SK-N-SH treated with all-trans-retinoic acid at 6 μM for 48 hours (cell line): ENCODE measurements around the gene NTM.
A peak's percentile ranks its signal among the peaks of the same experiment; 100 is the strongest.

Source experiments
- ATAC-seq: fragments of 200-7000 bp; cut with Tn5 transposase; 3 replicates; pipeline ENCODE4 v1.9.1; 2020; ENCODE audit warnings: mild to moderate bottlenecking, moderate library complexity
- ARNTL ChIP-seq: fragments of 450-650 bp; formaldehyde crosslinking; IDR thresholded peaks from 2 replicates; pipeline ENCODE4 v1.5.0; 2020; ENCODE audit warnings: low read depth, mild to moderate bottlenecking, moderate library complexity, borderline replicate concordance
- BACH2 ChIP-seq: fragments of 250-450 bp; sonication (Bioruptor Pico); IDR thresholded peaks from 2 replicates; pipeline ENCODE4 v1.9.0; 2021; ENCODE audit warnings: mild to moderate bottlenecking, borderline replicate concordance
- CSDC2 ChIP-seq: fragments of 250-450 bp; sonication (Bioruptor Pico); IDR thresholded peaks from 2 replicates; pipeline ENCODE4 v1.5.0; 2020; ENCODE audit warnings: mild to moderate bottlenecking, moderate library complexity
- ESRRG ChIP-seq: fragments of 250-450 bp; sonication (Bioruptor Pico); IDR thresholded peaks from 2 replicates; pipeline ENCODE4 v1.6.1; 2021; ENCODE audit warnings: mild to moderate bottlenecking
- GLIS3 ChIP-seq: fragments of 250-450 bp; sonication (Bioruptor Pico); IDR thresholded peaks from 2 replicates; pipeline ENCODE4 v1.5.0; 2020; ENCODE audit warnings: mild to moderate bottlenecking, moderate library complexity
- ISL1 ChIP-seq: fragments of 250-450 bp; sonication (Bioruptor Pico); IDR thresholded peaks from 2 replicates; pipeline ENCODE4 v2.1.2; 2022; ENCODE audit warnings: mild to moderate bottlenecking, moderate library complexity
- PPARA ChIP-seq: fragments of 250-450 bp; sonication (Bioruptor Pico); IDR thresholded peaks from 2 replicates; pipeline ENCODE4 v1.5.0; 2020; ENCODE audit warnings: mild to moderate bottlenecking, borderline replicate concordance
- RARB ChIP-seq: fragments of 250-450 bp; sonication (Bioruptor Pico); IDR thresholded peaks from 2 replicates; pipeline ENCODE4 v1.8.0; 2021; ENCODE audit warnings: mild to moderate bottlenecking, moderate library complexity
- SNAI2 ChIP-seq: fragments of 250-450 bp; sonication (Bioruptor Pico); IDR thresholded peaks from 2 replicates; pipeline ENCODE4 v1.5.0; 2020; ENCODE audit warnings: mild to moderate bottlenecking, moderate library complexity
- TCF4 ChIP-seq: fragments of 250-450 bp; sonication (Bioruptor Pico); IDR thresholded peaks from 2 replicates; pipeline ENCODE4 v1.8.0; 2021; ENCODE audit warnings: mild to moderate bottlenecking, moderate library complexity, borderline replicate concordance
- TOX ChIP-seq: fragments of 250-450 bp; sonication (Bioruptor Pico); IDR thresholded peaks from 2 replicates; pipeline ENCODE4 v1.8.0; 2021; ENCODE audit warnings: mild to moderate bottlenecking, moderate library complexity, borderline replicate concordance
- ZC3H10 ChIP-seq: fragments of 250-450 bp; sonication (Bioruptor Pico); IDR thresholded peaks from 2 replicates; pipeline ENCODE4 v1.5.1; 2021; ENCODE audit warnings: mild to moderate bottlenecking, moderate library complexity
- ZFP30 ChIP-seq: fragments of 450-650 bp; formaldehyde crosslinking; IDR thresholded peaks from 2 replicates; pipeline ENCODE4 v1.5.0; 2022; ENCODE audit warnings: mild to moderate bottlenecking, moderate library complexity
- ZNF565 ChIP-seq: fragments of 450-650 bp; formaldehyde crosslinking; conservative IDR thresholded peaks from 2 replicates; pipeline ENCODE4 v1.5.0; 2020; ENCODE audit warnings: low read depth, mild to moderate bottlenecking, moderate library complexity
- ZNF70 ChIP-seq: fragments of 450-650 bp; formaldehyde crosslinking; IDR thresholded peaks from 2 replicates; pipeline ENCODE4 v1.5.0; 2020; ENCODE audit warnings: mild to moderate bottlenecking, moderate library complexity
- ZNF8 ChIP-seq: fragments of 450-650 bp; formaldehyde crosslinking; IDR thresholded peaks from 2 replicates; pipeline ENCODE4 v1.5.0; 2020; ENCODE audit warnings: mild to moderate bottlenecking, moderate library complexity
- TF ChIP-seq, protein P1 (sequence below): fragments of 250-450 bp; sonication (Bioruptor Pico); IDR thresholded peaks from 2 replicates; pipeline ENCODE4 v1.5.0; 2020; ENCODE audit warnings: mild to moderate bottlenecking, moderate library complexity
- TF ChIP-seq, protein P2 (sequence below): fragments of 250-450 bp; sonication (Bioruptor Pico); IDR thresholded peaks from 2 replicates; pipeline ENCODE4 v1.8.0; 2020; ENCODE audit warnings: mild to moderate bottlenecking, moderate library complexity, borderline replicate concordance
- TF ChIP-seq, protein P3 (sequence below): fragments of 250-450 bp; sonication (Bioruptor Pico); IDR thresholded peaks from 2 replicates; pipeline ENCODE4 v1.5.1; 2021; ENCODE audit warnings: mild to moderate bottlenecking, moderate library complexity
- TF ChIP-seq, protein P4 (sequence below): fragments of 250-450 bp; sonication (Bioruptor Pico); IDR thresholded peaks from 2 replicates; pipeline ENCODE4 v1.8.0; 2021; ENCODE audit warnings: low read depth, mild to moderate bottlenecking, moderate library complexity, borderline replicate concordance

NTM gene

DNA sequence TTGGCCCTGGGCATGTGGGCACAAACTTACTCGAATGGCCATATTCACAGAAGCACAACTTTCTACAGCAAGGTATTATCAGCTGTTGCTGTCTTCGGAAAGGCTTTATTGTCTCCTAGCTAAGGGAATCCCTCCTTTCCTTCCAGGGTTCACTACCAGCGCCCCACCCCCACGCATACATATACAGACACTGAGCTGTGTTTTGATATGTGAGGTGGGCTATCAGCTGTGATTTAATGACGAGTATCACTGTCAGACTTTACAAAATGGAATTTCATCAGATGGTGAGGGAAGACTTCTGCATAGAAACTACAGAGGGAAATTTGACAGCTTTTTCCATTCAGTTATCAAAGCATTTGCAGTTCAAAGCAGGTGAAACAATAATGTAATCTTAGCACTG, 730.2 kb downstream of the NTM start:
- TF ChIP-seq CSDC2 (CRISPR knock-in tag) (no peak), ESRRG (CRISPR knock-in tag) (no peak), PPARA (CRISPR knock-in tag) (no peak), ZC3H10 (CRISPR knock-in tag) (no peak), GLIS3 (CRISPR knock-in tag) (no peak), TOX (CRISPR knock-in tag) (no peak), ZNF70 (CRISPR knock-in tag) (no peak), ISL1 (CRISPR knock-in tag) (no peak), SNAI2 (no peak)
- TF ChIP-seq, protein P1, sequence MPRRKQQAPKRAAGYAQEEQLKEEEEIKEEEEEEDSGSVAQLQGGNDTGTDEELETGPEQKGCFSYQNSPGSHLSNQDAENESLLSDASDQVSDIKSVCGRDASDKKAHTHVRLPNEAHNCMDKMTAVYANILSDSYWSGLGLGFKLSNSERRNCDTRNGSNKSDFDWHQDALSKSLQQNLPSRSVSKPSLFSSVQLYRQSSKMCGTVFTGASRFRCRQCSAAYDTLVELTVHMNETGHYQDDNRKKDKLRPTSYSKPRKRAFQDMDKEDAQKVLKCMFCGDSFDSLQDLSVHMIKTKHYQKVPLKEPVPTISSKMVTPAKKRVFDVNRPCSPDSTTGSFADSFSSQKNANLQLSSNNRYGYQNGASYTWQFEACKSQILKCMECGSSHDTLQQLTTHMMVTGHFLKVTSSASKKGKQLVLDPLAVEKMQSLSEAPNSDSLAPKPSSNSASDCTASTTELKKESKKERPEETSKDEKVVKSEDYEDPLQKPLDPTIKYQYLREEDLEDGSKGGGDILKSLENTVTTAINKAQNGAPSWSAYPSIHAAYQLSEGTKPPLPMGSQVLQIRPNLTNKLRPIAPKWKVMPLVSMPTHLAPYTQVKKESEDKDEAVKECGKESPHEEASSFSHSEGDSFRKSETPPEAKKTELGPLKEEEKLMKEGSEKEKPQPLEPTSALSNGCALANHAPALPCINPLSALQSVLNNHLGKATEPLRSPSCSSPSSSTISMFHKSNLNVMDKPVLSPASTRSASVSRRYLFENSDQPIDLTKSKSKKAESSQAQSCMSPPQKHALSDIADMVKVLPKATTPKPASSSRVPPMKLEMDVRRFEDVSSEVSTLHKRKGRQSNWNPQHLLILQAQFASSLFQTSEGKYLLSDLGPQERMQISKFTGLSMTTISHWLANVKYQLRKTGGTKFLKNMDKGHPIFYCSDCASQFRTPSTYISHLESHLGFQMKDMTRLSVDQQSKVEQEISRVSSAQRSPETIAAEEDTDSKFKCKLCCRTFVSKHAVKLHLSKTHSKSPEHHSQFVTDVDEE (CRISPR knock-in tag): no peak
- TF ChIP-seq, protein P2, sequence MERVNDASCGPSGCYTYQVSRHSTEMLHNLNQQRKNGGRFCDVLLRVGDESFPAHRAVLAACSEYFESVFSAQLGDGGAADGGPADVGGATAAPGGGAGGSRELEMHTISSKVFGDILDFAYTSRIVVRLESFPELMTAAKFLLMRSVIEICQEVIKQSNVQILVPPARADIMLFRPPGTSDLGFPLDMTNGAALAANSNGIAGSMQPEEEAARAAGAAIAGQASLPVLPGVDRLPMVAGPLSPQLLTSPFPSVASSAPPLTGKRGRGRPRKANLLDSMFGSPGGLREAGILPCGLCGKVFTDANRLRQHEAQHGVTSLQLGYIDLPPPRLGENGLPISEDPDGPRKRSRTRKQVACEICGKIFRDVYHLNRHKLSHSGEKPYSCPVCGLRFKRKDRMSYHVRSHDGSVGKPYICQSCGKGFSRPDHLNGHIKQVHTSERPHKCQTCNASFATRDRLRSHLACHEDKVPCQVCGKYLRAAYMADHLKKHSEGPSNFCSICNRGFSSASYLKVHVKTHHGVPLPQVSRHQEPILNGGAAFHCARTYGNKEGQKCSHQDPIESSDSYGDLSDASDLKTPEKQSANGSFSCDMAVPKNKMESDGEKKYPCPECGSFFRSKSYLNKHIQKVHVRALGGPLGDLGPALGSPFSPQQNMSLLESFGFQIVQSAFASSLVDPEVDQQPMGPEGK: no peak
- TF ChIP-seq, protein P3, sequence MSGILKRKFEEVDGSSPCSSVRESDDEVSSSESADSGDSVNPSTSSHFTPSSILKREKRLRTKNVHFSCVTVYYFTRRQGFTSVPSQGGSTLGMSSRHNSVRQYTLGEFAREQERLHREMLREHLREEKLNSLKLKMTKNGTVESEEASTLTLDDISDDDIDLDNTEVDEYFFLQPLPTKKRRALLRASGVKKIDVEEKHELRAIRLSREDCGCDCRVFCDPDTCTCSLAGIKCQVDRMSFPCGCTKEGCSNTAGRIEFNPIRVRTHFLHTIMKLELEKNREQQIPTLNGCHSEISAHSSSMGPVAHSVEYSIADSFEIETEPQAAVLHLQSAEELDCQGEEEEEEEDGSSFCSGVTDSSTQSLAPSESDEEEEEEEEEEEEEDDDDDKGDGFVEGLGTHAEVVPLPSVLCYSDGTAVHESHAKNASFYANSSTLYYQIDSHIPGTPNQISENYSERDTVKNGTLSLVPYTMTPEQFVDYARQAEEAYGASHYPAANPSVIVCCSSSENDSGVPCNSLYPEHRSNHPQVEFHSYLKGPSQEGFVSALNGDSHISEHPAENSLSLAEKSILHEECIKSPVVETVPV (CRISPR knock-in tag): no peak
- TF ChIP-seq, all 23 proteins: peak for 0
- ATAC-seq: no peak

DNA sequence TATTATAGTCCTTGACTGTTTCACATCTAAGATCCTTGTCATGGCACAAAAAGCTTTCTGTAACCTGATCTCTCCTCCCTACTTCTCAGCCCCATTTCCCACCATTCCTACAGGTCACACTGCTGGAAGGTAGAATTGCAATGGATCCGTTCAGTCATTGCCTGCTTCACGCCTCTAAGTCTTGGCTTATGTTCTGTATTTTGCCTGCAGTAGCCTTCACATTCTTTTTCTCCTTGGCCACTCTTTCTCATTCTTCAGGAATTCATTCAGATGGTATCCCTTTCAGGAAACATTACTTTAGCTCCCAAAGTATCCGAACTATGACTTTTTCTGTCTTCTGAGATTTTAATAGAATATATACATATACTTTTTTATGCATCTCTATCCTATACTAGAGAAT, 731.5 kb downstream of the NTM start:
- TF ChIP-seq BACH2 (CRISPR knock-in tag) (no peak), ZC3H10 (CRISPR knock-in tag) (no peak), ISL1 (CRISPR knock-in tag) (no peak), SNAI2 (no peak), ARNTL (no peak), PPARA (CRISPR knock-in tag) (no peak), ZNF565 (CRISPR knock-in tag) (no peak), ZFP30 (CRISPR knock-in tag) (no peak), TCF4 (CRISPR knock-in tag) (no peak), GLIS3 (CRISPR knock-in tag) (no peak), ZNF8 (CRISPR knock-in tag) (no peak), TOX (CRISPR knock-in tag) (no peak), RARB (CRISPR knock-in tag) (no peak)
- TF ChIP-seq, protein P4, sequence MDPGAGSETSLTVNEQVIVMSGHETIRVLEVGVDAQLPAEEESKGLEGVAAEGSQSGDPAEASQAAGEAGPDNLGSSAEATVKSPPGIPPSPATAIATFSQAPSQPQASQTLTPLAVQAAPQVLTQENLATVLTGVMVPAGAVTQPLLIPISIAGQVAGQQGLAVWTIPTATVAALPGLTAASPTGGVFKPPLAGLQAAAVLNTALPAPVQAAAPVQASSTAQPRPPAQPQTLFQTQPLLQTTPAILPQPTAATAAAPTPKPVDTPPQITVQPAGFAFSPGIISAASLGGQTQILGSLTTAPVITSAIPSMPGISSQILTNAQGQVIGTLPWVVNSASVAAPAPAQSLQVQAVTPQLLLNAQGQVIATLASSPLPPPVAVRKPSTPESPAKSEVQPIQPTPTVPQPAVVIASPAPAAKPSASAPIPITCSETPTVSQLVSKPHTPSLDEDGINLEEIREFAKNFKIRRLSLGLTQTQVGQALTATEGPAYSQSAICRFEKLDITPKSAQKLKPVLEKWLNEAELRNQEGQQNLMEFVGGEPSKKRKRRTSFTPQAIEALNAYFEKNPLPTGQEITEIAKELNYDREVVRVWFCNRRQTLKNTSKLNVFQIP (CRISPR knock-in tag): no peak
- TF ChIP-seq, protein P2: no peak
- TF ChIP-seq, protein P3 (CRISPR knock-in tag): no peak
- TF ChIP-seq, protein P1 (CRISPR knock-in tag): no peak
- peak; percentile 73 for ATAC-seq
